K562 (cell line): ENCODE data around the gene GABPB2. TPM values are rescaled to one million over a fixed set of nuclear protein-coding genes. Genes with fewer than 3 reads are reported as not detected.

Experiments used
- CBX8 ChIP-seq: fragments of 200-600 bp; sonication (generic); IDR thresholded peaks from 2 replicates; pipeline ENCODE4 v1.6.1; 2012; ENCODE audit warnings: borderline replicate concordance, mixed run types, low read depth, mild to moderate bottlenecking, moderate library complexity, mixed read lengths, low read length, control low read depth, inconsistent platforms; ENCODE audit not compliant: poor library complexity, severe bottlenecking; ENCODE audit errors: extremely low read depth
- CREM ChIP-seq: IDR thresholded peaks from 2 replicates; pipeline ENCODE4 v1.6.1; 2014; ENCODE audit warnings: antibody characterized with exemption, low read depth
- ELF2 ChIP-seq: fragments of 250-450 bp; sonication (Bioruptor Pico); IDR thresholded peaks from 2 replicates; pipeline ENCODE4 v1.5.0; 2021; ENCODE audit warnings: mild to moderate bottlenecking
- GTF2E2 ChIP-seq: fragments of 200-800 bp; sonication (Bioruptor generic); IDR thresholded peaks from 2 replicates; pipeline ENCODE4 v1.6.1; 2016; ENCODE audit warnings: missing genetic modification characterization, missing compliant biosample characterization
- MBD2 ChIP-seq: sonication (generic); IDR thresholded peaks from 2 replicates; pipeline ENCODE4 v1.6.1; 2016; ENCODE audit warnings: low read depth, borderline replicate concordance
- MEF2A ChIP-seq: IDR thresholded peaks from 2 replicates; pipeline ENCODE4 v1.6.1; 2011; ENCODE audit warnings: low read depth, mild to moderate bottlenecking, low read length, moderate library complexity; ENCODE audit not compliant: control insufficient read depth
- MEF2D ChIP-seq: conservative IDR thresholded peaks from 2 replicates; pipeline ENCODE4 v1.6.1; 2016; ENCODE audit warnings: low read depth, missing genetic modification characterization, missing compliant biosample characterization
- MIER1 ChIP-seq: fragments of 450-650 bp; IDR thresholded peaks from 2 replicates; pipeline ENCODE4 v1.6.1; 2016; ENCODE audit warnings: antibody characterized with exemption, mild to moderate bottlenecking, low read depth
- NBN ChIP-seq: fragments of 450-650 bp; IDR thresholded peaks from 2 replicates; pipeline ENCODE4 v1.6.1; 2016; ENCODE audit warnings: low read depth, mild to moderate bottlenecking
- NCOA1 ChIP-seq: fragments of 450-650 bp; IDR thresholded peaks from 2 replicates; pipeline ENCODE4 v1.6.1; 2016; ENCODE audit warnings: low read depth
- NONO ChIP-seq, 2 experiments: fragments of 200-400 bp in 1 of 2; fragments of 450-650 bp in 1 of 2; formaldehyde crosslinking in 1 of 2; IDR thresholded peaks; 2 replicates each; pipeline ENCODE4 v1.6.1; 2017; ENCODE audit warnings: low read depth in 2 of 2, mild to moderate bottlenecking in 2 of 2, moderate library complexity in 2 of 2, low read length in 1 of 2
- NR2C2 ChIP-seq, 2 experiments: fragments of 200-800 bp in 1 of 2; sonication (Bioruptor generic) in 1 of 2; sonication (generic) in 1 of 2; formaldehyde crosslinking in 1 of 2; IDR thresholded peaks; 2 replicates each; pipeline versions ENCODE4 v1.6.1 to v1.8.0; 2016 to 2022; ENCODE audit warnings: mild to moderate bottlenecking in 1 of 2, missing compliant biosample characterization in 1 of 2, missing genetic modification characterization in 1 of 2, missing genetic modification reagents in 1 of 2
- PHF8 ChIP-seq: fragments of 200-600 bp; sonication (generic); IDR thresholded peaks from 2 replicates; pipeline ENCODE4 v1.6.1; 2012; ENCODE audit warnings: mixed run types, mild to moderate bottlenecking, inconsistent platforms, low read length, moderate library complexity, borderline replicate concordance
- PML ChIP-seq: IDR thresholded peaks from 2 replicates; pipeline ENCODE4 v1.6.1; 2012; ENCODE audit warnings: low read length, inconsistent platforms
- SETDB1 ChIP-seq: IDR thresholded peaks from one replicate; pipeline ENCODE4 v1.6.1; 2012; ENCODE audit warnings: low read length, control low read depth, inconsistent platforms
- SRSF1 ChIP-seq: fragments of 200-400 bp; formaldehyde crosslinking; IDR thresholded peaks from 2 replicates; pipeline ENCODE4 v1.6.1; 2017; ENCODE audit warnings: mild to moderate bottlenecking, low read depth, low read length, moderate library complexity
- TBL1XR1 ChIP-seq, 2 experiments: IDR thresholded peaks; 2 replicates each; pipeline ENCODE4 v1.6.1; 2012; ENCODE audit warnings: improper control_type of control experiment in 2 of 2, low read length in 2 of 2, mild to moderate bottlenecking in 1 of 2
- THRB ChIP-seq: fragments of 450-650 bp; formaldehyde crosslinking; conservative IDR thresholded peaks from 2 replicates; pipeline ENCODE4 v1.4.0; 2022; ENCODE audit warnings: mild to moderate bottlenecking, missing genetic modification characterization
- ZNF830 ChIP-seq: fragments of 250-450 bp; sonication (Bioruptor Pico); IDR thresholded peaks from 2 replicates; pipeline ENCODE4 v1.5.0; 2021; ENCODE audit warnings: mild to moderate bottlenecking
- polyA plus RNA-seq, 8 experiments: library from polyadenylated mRNA; depleted of rRNA in 4 of 8; stranded (reverse) in 5 of 8; unstranded in 3 of 8; fragments of >200 nt; fragmentation: Nextera tagmentation in 2 of 8; fragmentation: Illumina TruSeq in 1 of 8; extraction: Ambion mirVana in 2 of 8; extraction: Trizol in 1 of 8; gene quantifications; 2 replicates each; pipeline versions ENCODE4 v1.2.1 to v1.2.3, GENCODE V29; 2011 to 2014; ENCODE audit warnings: inconsistent platforms in 1 of 8, missing spikeins in 1 of 8
- total RNA-seq, 7 experiments: library from RNA; depleted of rRNA in 6 of 7; stranded (reverse); fragments of >200 nt in 6 of 7; fragmentation: Illumina TruSeq in 2 of 7; extraction: Trizol in 2 of 7; gene quantifications; 2 replicates each; pipeline versions ENCODE4 v1.2.1 to v1.2.3, GENCODE V29; 2011 to 2021; ENCODE audit warnings: low replicate concordance in 1 of 7
- TF ChIP-seq, protein P1 (sequence below), 2 experiments: fragments of 450-650 bp; IDR thresholded peaks; 2 replicates each; pipeline ENCODE4 v1.6.1; 2016
- TF ChIP-seq, protein P2 (sequence below), 2 experiments: IDR thresholded peaks; 2 replicates each; pipeline ENCODE4 v1.6.1; 2011; ENCODE audit warnings: borderline replicate concordance in 1 of 2, control low read depth in 1 of 2, low read depth in 1 of 2, low read length in 1 of 2, mild to moderate bottlenecking in 1 of 2, mixed read lengths in 1 of 2, moderate library complexity in 1 of 2; ENCODE audit not compliant: insufficient read depth in 1 of 2, insufficient read length in 1 of 2, poor library complexity in 1 of 2, severe bottlenecking in 1 of 2; ENCODE audit errors: extremely low read depth in 1 of 2

The GABPB2 gene
- total and polyA plus RNA-seq, 9 of the 15 experiments (the other 6 are each of a cell fraction or from before 2014, with no cell fraction given): 2.2 to 13.3 (median 6.1) TPM

GRCh38 chr1:151165281-151165737, 94.7 kb downstream of the GABPB2 start (continued):
- TF ChIP-seq THRB (CRISPR knock-in tag) (no peak), SRSF1 (no peak), NBN (peak; percentile 75), MBD2 (no peak), TBL1XR1 (IDR thresholded peaks at IDR 0.05; ENCODE audit: low read length in 2 of 2) (no peak), CREM (no peak), ZNF830 (CRISPR knock-in tag) (no peak), MEF2A (no peak), NR2C2 (CRISPR knock-in tag; IDR thresholded peaks at IDR 0.05) (no peak; the same call in 1 of the 2 replicates), NR2C2 (tag; IDR thresholded peaks at IDR 0.05) (peak; percentile 100), CBX8 (no peak), PML (0 out of 2 replicates have a peak, but pooled peaks have one; percentile 12), MEF2D (tag) (0 out of 2 replicates have a peak, but pooled peaks have one; percentile 48), SETDB1 (no peak), ELF2 (no peak), MIER1 (peak; percentile 47; the same call in 1 of the 2 replicates), NONO (IDR thresholded peaks at IDR 0.05; ENCODE audit: low read depth in 2 of 2, low read length in 1 of 2) (no peak), NCOA1 (peak; percentile 28; the same call in 1 of the 2 replicates), GTF2E2 (no peak), PHF8 (no peak)
- TF ChIP-seq, protein P1, sequence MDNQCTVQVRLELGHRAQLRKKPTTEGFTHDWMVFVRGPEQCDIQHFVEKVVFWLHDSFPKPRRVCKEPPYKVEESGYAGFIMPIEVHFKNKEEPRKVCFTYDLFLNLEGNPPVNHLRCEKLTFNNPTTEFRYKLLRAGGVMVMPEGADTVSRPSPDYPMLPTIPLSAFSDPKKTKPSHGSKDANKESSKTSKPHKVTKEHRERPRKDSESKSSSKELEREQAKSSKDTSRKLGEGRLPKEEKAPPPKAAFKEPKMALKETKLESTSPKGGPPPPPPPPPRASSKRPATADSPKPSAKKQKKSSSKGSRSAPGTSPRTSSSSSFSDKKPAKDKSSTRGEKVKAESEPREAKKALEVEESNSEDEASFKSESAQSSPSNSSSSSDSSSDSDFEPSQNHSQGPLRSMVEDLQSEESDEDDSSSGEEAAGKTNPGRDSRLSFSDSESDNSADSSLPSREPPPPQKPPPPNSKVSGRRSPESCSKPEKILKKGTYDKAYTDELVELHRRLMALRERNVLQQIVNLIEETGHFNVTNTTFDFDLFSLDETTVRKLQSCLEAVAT (IDR thresholded peaks at IDR 0.05): peak in 1 of 2 experiments; percentile 75; a peak in 1 of 4 replicates
- TF ChIP-seq, protein P2, sequence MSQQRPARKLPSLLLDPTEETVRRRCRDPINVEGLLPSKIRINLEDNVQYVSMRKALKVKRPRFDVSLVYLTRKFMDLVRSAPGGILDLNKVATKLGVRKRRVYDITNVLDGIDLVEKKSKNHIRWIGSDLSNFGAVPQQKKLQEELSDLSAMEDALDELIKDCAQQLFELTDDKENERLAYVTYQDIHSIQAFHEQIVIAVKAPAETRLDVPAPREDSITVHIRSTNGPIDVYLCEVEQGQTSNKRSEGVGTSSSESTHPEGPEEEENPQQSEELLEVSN (IDR thresholded peaks at IDR 0.05; ENCODE audit: borderline replicate concordance in 1 of 2, extremely low read depth in 1 of 2, insufficient read depth in 1 of 2, insufficient read length in 1 of 2, low read depth in 1 of 2, low read length in 1 of 2, poor library complexity in 1 of 2, severe bottlenecking in 1 of 2): no peak
